OCI-LY7 (cell line): ENCODE data around the gene TMPRSS3.

Source experiments
- CTCF ChIP-seq: fragments of 200-600 bp; sonication (generic); conservative IDR thresholded peaks from 2 replicates; pipeline ENCODE4 v1.5.1; 2014; ENCODE audit warnings: mild to moderate bottlenecking, antibody characterized with exemption, low read length, moderate library complexity, mixed read lengths
- EZH2phosphoT487 ChIP-seq: fragments of 200-600 bp; sonication (generic); IDR thresholded peaks from 2 replicates; pipeline ENCODE4 v1.6.1; 2018; ENCODE audit warnings: low read depth, borderline replicate concordance, mild to moderate bottlenecking, mixed run types, antibody characterized with exemption, low read length, moderate library complexity, mixed read lengths

GRCh38 chr21:42400525-42400924 lies 4.7 kb upstream of the TMPRSS3 start:
- TF ChIP-seq CTCF (no peak), EZH2phosphoT487 (no peak)
